ENCODE measurements around the gene ZMIZ1.
"Not testable (repeated sequence)": the region's sequence is repeated elsewhere in the genome, so short reads cannot be mapped to it uniquely, and the experiment has no call there.

The ZMIZ1 gene

GRCh38 chr10:79274279-79275104 is 205.7 kb downstream of the ZMIZ1 start:
- no peak overlapping the region for H3K4me3 ChIP-seq (ENCODE audit: low read depth, low read length)

DNA sequence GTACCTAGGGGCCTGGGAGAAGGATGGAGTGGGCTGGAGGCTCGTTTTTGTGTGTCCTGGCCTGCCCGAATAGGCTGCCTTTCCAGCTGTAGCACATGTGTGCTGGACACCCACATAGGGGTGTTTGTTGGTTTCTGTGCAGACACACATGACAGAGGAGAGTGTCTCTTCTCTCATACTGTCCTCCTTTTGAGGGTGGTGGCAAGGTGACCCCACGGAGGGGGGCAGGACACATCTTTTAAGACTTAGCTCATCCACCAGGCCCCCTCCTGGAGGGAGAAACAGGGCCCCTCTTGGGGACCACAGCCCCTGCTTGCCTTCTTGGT is 206.3 kb downstream of the ZMIZ1 start:
- no peak overlapping the region for H3K4me3 ChIP-seq (ENCODE audit: low read depth, low read length)

DNA sequence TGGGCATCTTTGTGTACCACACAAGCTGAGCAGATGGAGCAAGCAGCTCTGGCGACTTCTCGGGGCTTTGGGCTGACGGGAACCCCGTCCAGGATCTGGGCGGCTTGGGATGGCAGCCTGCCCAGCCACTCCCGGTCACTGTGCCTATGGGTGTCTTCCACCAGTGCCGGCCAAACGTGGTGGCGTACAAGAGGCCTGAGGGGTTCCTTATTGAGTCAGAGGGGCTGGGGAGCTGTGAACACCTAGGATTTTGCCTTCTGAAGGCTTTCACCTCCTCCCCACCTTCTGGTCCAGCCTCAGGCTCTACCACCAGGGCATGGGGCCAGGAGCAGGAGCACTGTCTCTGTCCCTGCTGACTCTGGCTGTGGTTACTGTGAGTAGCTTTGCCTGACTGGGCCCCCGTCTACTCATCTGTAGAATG is 206.7 kb downstream of the ZMIZ1 start:
- no peak overlapping the region for H3K4me3 ChIP-seq (ENCODE audit: low read depth, low read length)

GRCh38 chr10:79277579-79278269 is 209.0 kb downstream of the ZMIZ1 start:
- no peak overlapping the region for H3K4me3 ChIP-seq (ENCODE audit: low read depth, low read length)

DNA sequence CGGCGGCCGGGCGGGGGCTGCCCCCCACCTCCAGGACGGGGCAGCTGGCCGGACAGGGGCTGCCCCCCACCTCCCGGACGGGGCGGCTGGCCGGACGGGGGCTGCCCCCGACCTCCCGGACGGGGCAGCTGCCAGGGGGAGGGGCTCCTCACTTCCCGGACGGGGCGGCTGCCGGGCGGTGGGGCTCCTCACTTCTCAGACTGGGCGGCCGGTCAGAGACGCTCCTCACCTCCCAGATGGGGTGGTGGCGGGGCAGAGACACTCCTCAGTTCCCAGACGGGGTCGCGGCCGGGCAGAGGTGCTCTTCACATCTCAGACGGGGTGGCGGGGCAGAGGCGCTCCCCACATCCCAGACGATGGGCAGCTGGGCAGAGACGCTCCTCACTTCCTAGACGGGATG is 210.3 kb downstream of the ZMIZ1 start:
- not testable (repeated sequence) for H3K4me3 ChIP-seq (ENCODE audit: low read depth, low read length)

GRCh38 chr10:79280956-79281355 is 212.2 kb downstream of the ZMIZ1 start:
- no peak overlapping the region for H3K4me3 ChIP-seq (ENCODE audit: low read depth, low read length)

- no peak overlapping the region for H3K4me3 ChIP-seq (ENCODE audit: low read depth, low read length)
Observed at GRCh38 chr10:79282388-79282787, 213.6 kb downstream of the ZMIZ1 start.

- no peak overlapping the region for H3K4me3 ChIP-seq (ENCODE audit: low read depth, low read length)
Observed at GRCh38 chr10:79283616-79284015, 214.8 kb downstream of the ZMIZ1 start.

GRCh38 chr10:79284158-79284871 is 215.5 kb downstream of the ZMIZ1 start:
- H3K4me3 ChIP-seq (ENCODE audit: low read depth, low read length): no peak overlapping the region

DNA sequence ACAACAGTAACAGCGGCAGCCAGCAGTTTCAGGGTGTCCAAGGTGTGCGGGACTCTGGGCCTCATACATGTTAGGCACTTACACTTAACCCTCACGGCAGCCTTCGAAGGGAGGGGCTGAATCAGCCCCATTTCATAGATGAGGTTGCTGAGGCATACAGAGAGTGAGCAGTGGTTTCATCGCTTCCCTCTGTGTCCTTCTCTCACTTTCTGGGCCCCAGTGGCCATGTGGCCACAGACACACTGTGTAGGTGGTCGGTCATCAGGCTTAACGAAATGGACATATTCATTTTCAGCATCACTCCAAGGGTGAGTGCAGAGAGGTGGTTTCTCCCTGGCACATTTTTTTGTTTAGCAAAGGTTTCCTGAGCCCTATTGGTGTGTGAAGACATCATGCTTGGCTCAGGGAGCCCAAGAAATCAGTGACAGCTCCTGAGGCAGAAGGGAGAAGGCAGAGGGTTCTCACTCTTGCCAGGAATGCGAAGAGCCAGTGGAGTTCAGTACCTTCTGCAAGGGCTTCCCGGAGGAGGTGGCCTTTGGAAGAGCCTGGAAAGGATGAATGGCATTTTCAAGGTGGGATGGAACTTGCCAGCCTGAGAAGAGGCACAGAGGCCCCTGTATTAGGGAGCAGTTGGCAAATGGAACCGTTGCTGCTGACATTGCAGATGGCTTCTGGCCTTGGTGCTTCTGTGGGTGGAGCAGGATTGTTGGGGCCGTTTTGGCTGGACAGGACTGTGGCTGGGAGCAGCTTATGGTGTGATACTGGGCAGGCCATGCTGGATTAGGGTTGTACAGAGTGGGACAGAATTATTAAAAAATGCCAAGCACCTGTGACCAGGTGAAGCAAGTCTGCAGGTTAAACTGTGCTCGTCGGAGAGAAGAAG is 216.8 kb downstream of the ZMIZ1 start:
- no peak overlapping the region for H3K4me3 ChIP-seq (ENCODE audit: low read depth, low read length)

GRCh38 chr10:79286318-79286951 is 217.7 kb downstream of the ZMIZ1 start:
- no peak overlapping the region for H3K4me3 ChIP-seq (ENCODE audit: low read depth, low read length)

GRCh38 chr10:79287973-79288723 is 219.4 kb downstream of the ZMIZ1 start:
- H3K4me3 ChIP-seq (ENCODE audit: low read depth, low read length): no peak overlapping the region

DNA sequence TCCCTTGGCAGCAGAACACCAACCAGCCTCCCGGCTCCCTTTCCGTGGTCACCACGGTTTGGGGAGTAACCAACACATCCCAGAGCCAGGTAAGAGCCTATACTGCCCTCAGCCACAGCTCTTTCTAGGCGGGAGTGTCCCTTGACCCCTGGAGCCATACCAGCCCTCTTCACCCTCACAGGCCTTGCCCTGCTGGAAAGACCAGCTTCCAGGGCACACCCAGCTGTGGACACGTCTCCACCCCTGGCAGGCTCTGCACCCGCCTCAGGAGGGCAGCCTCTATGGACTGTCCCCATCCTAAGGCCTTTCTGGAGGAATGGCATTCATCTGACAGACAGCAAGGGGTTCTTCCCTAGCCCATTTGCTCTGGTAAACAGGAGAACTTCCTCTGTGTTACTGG is 221.0 kb downstream of the ZMIZ1 start:
- no peak overlapping the region for H3K4me3 ChIP-seq (ENCODE audit: low read depth, low read length)

- H3K4me3 ChIP-seq (ENCODE audit: low read depth, low read length): no peak overlapping the region
Observed at GRCh38 chr10:79292026-79292766, 223.4 kb downstream of the ZMIZ1 start.

GRCh38 chr10:79292891-79293746 is 224.4 kb downstream of the ZMIZ1 start:
- no peak overlapping the region for H3K4me3 ChIP-seq (ENCODE audit: low read depth, low read length)

- H3K4me3 ChIP-seq (ENCODE audit: low read depth, low read length): no peak overlapping the region
Observed at GRCh38 chr10:79293841-79294581, 225.2 kb downstream of the ZMIZ1 start.

DNA sequence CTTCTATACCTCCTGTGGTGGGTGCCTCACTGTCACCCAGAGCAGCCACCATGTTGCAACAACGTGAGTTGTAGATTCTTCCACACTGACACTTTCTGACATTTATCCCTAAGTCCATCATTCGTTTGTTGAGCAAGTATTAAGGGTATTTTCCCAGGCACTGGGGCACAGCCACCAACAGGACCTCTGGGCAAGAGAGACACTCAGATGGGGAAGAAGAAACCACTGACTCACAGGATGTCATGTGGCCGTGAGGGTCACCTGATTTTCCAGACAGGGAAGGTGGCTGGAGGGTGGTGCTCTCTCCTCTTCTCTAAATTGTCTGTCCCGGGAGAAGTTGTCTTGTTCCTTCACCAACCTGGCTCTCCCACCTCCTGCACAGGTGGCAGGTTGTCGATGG is 226.8 kb downstream of the ZMIZ1 start:
- no peak overlapping the region for H3K4me3 ChIP-seq (ENCODE audit: low read depth, low read length)
